Measurements from ENCODE around the gene GPR151. TPM values are rescaled to one million over a fixed set of nuclear protein-coding genes. Genes with fewer than 3 reads are reported as not detected.

Gene GPR151
- total RNA-seq, 3 donors from 2014 or later (not counting 1 experiment from before 2014, with no cell fraction given): not detected

DNA sequence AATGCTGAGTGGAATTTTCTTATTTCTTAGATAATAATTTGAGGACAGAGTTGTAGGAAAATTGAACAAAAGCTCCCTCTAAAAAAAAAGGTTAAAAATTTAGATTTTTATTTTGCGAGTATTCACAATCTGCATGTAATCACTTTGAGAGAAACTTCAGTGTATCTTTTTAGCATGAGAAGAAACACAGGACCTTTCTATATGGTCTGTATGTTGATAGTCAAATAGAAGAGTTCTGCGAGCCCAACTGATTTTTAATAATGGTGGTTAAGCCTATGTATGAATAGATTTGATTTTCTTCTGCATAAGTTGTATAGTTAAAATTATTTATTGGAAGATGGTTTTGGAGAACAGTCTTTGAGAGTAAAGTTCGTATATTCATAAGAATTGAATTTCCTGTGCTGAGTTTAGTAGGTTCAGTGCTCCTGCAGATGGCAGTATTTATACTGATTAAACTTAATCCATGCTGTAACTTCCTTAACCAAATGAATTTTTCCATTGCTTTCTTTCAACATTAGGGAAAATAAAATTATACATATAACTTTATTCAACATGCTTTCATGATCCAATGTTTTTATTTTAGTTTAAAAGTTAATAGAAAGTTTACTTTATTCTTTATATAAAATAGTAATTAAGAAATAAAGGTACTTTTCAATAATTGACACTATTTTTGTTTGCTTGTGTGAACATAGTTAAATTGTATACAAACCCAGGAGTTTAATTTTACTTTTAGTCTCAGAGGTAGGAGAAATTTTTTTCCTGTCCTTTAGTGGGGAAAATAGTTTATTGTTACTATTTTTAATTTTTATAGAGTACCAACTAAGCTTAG, 49.3 kb downstream of the GPR151 start:
- WGBS (ENCODE audit: insufficient coverage): 56% methylated on average over 3 of the region's 3 CpGs
- H3K4me1 ChIP-seq (ENCODE audit: control insufficient read depth, insufficient read depth, low read length): no peaks in the 10 kb centered on the region
- intact Hi-C loops (cut with micrococcal nuclease): no loop called here
- no peak overlapping the region for H3K4me3 Mint-ChIP-seq
- ATAC-seq: no peak
- DNase-seq: no peak
- H3K27ac ChIP-seq (ENCODE audit: low read length): no peak overlapping the region
- TF ChIP-seq, protein P1, sequence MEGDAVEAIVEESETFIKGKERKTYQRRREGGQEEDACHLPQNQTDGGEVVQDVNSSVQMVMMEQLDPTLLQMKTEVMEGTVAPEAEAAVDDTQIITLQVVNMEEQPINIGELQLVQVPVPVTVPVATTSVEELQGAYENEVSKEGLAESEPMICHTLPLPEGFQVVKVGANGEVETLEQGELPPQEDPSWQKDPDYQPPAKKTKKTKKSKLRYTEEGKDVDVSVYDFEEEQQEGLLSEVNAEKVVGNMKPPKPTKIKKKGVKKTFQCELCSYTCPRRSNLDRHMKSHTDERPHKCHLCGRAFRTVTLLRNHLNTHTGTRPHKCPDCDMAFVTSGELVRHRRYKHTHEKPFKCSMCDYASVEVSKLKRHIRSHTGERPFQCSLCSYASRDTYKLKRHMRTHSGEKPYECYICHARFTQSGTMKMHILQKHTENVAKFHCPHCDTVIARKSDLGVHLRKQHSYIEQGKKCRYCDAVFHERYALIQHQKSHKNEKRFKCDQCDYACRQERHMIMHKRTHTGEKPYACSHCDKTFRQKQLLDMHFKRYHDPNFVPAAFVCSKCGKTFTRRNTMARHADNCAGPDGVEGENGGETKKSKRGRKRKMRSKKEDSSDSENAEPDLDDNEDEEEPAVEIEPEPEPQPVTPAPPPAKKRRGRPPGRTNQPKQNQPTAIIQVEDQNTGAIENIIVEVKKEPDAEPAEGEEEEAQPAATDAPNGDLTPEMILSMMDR (IDR thresholded peaks at IDR 0.05): no peak
- no peak overlapping the region for H3K4me3 ChIP-seq (ENCODE audit: low read length)
- H3K27ac Mint-ChIP-seq: peak overlapping the region in 1 of 2 donors; percentile 25
- no peaks in the 10 kb centered on the region for H3K27me3 ChIP-seq (ENCODE audit: control insufficient read depth, insufficient read depth, low read length)
- H3K27me3 Mint-ChIP-seq (ENCODE audit: low read depth in 2 of 2): no peaks in the 10 kb centered on the region
- peaks cover 8% of the 10 kb centered on the region for H3K36me3 Mint-ChIP-seq
- H3K36me3 ChIP-seq (ENCODE audit: control insufficient read depth, insufficient read depth, low read length): peaks cover 70% of the 10 kb centered on the region
- peaks cover 0 to 16% of the 10 kb centered on the region in 2 donors for H3K4me1 Mint-ChIP-seq
- no peaks in the 10 kb centered on the region for H3K9me3 Mint-ChIP-seq
- H3K9me3 ChIP-seq (ENCODE audit: control insufficient read depth, insufficient read depth, low read length): no peaks in the 10 kb centered on the region

DNA sequence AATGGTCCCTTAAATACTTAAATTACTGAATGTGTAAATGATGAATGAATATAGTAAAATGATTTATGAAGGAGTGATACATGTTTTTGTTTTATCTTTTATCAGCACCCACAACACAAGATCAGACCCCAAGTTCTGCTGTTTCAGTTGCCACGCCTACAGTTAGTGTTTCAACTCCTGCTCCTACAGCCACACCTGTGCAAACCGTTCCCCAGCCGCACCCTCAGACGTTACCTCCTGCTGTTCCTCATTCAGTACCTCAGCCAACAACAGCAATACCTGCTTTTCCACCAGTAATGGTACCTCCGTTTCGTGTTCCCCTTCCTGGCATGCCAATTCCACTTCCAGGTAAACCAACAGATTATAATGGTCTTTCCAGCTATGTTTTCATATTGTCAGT, 52.5 kb downstream of the GPR151 start:
- Histone ChIP-seq H3K4me1 (ENCODE audit: control insufficient read depth, insufficient read depth, low read length) (no peaks in the 10 kb centered on the region), H3K27me3 (ENCODE audit: control insufficient read depth, insufficient read depth, low read length) (no peaks in the 10 kb centered on the region), H3K27ac (ENCODE audit: low read length) (no peak overlapping the region), H3K36me3 (ENCODE audit: control insufficient read depth, insufficient read depth, low read length) (peaks cover 72% of the 10 kb centered on the region), H3K4me3 (ENCODE audit: low read length) (no peak overlapping the region), H3K9me3 (ENCODE audit: control insufficient read depth, insufficient read depth, low read length) (no peaks in the 10 kb centered on the region)
- peaks cover 26% of the 10 kb centered on the region for H3K36me3 Mint-ChIP-seq
- no peak overlapping the region for H3K27ac Mint-ChIP-seq
- H3K27me3 Mint-ChIP-seq (ENCODE audit: low read depth in 2 of 2): no peaks in the 10 kb centered on the region
- WGBS (ENCODE audit: insufficient coverage): 96% methylated on average over 6 of the region's 6 CpGs
- TF ChIP-seq, protein P1 (IDR thresholded peaks at IDR 0.05): no peak
- no peaks in the 10 kb centered on the region for H3K9me3 Mint-ChIP-seq
- H3K4me3 Mint-ChIP-seq: no peak overlapping the region
- intact Hi-C loops (cut with micrococcal nuclease): no loop called here
- ATAC-seq (no peak), DNase-seq (no peak)
- H3K4me1 Mint-ChIP-seq: peaks cover 10 to 22% of the 10 kb centered on the region in 2 donors

Other genes with a start within 250 kb of the GPR151 start
- gene POU4F3, start 177.4 kb downstream of the GPR151 start, total RNA-seq: under 1 TPM in 1 of 3 donors, not detected in 2; 0.16 TPM
- 10 to 100 TPM; 77.5 to 97.0 (median 96.1) TPM for gene TCERG1, start 68.9 kb downstream of the GPR151 start, total RNA-seq